Spleen (tissue), 7 donors: Measurements from ENCODE around the gene USP26.

Source experiments
- POLR2A ChIP-seq, 3 donors: fragments of 450-650 bp; IDR thresholded peaks; one replicate each; pipeline ENCODE4 v1.5.1; 2017; ENCODE audit warnings: antibody characterized with exemption in 3 of 3, mild to moderate bottlenecking in 1 of 3
- POLR2AphosphoS5 ChIP-seq, 3 donors: sonication (generic); formaldehyde crosslinking; IDR thresholded peaks; one replicate each; pipeline ENCODE4 v1.5.1; 2017; ENCODE audit warnings: antibody characterized with exemption in 3 of 3
- TF ChIP-seq, protein P1 (sequence below), 11 experiments: fragments of 200-600 bp in 7 of 11; fragments of 450-650 bp in 4 of 11; sonication (generic) in 4 of 11; IDR thresholded peaks in 8 of 11; conservative IDR thresholded peaks in 3 of 11; 1 replicate in 7 of 11; 2 replicates in 4 of 11; pipeline versions ENCODE4 v1.4.0 to v1.8.0; 2016 to 2021; ENCODE audit warnings: antibody characterized with exemption in 11 of 11, inconsistent platforms in 4 of 11, mild to moderate bottlenecking in 1 of 11
- donor health status: DM: no; HTN: no; CAD: no; lungs with moderate emphysema.
- donor health status: DM: no; HTN: no; CAD: no.
- donor health status: DM: no; HTN: no; CAD: no.

DNA sequence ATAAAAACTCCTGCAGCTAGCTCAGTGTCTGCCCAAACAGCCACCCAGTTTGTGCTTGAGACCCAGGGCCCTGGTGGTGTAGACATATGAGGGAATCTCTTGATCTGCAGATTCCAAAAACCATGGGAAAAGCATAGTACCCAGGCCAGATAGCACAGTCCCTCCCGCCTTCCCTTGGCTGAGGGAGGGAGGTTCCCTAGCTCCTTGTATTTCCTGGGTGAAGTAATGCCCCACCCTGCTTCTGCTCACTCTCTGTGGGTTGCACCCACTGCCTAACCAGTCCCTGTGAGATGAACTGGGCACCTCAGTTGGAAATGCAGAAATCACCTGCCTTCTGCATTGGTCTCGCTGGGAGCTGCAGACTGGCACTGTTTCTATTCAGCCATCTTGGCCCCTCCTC lies 54.6 kb downstream of the USP26 start:
- TF ChIP-seq, protein P1, sequence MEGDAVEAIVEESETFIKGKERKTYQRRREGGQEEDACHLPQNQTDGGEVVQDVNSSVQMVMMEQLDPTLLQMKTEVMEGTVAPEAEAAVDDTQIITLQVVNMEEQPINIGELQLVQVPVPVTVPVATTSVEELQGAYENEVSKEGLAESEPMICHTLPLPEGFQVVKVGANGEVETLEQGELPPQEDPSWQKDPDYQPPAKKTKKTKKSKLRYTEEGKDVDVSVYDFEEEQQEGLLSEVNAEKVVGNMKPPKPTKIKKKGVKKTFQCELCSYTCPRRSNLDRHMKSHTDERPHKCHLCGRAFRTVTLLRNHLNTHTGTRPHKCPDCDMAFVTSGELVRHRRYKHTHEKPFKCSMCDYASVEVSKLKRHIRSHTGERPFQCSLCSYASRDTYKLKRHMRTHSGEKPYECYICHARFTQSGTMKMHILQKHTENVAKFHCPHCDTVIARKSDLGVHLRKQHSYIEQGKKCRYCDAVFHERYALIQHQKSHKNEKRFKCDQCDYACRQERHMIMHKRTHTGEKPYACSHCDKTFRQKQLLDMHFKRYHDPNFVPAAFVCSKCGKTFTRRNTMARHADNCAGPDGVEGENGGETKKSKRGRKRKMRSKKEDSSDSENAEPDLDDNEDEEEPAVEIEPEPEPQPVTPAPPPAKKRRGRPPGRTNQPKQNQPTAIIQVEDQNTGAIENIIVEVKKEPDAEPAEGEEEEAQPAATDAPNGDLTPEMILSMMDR (IDR thresholded peaks at IDR 0.05 in 8 of 11, conservative IDR thresholded peaks at IDR 0.05 in 3 of 11) = no peak
- TF ChIP-seq POLR2AphosphoS5 (IDR thresholded peaks at IDR 0.05) = no peak
- no peak for TF ChIP-seq POLR2A (IDR thresholded peaks at IDR 0.05)
